HG03521 (cell line): ENCODE measurements around the gene QPCT.
"Not testable (repeated sequence)": the region's sequence is repeated elsewhere in the genome, so short reads cannot be mapped to it uniquely, and the experiment has no call there.

Experiments used
- ATAC-seq: cut with Tn5 transposase; IDR thresholded peaks from one replicate; pipeline ENCODE4 v1.9.1; 2021; ENCODE audit warnings: mild to moderate bottlenecking, moderate library complexity; ENCODE audit not compliant: unreplicated experiment

The QPCT gene

GRCh38 chr2:37389395-37389794, 45.0 kb downstream of the QPCT start:
- no peak for ATAC-seq

GRCh38 chr2:37389989-37390765, 45.7 kb downstream of the QPCT start:
- peak; percentile 93 for ATAC-seq

- no peak for ATAC-seq
Measured at GRCh38 chr2:37390777-37391176, 46.3 kb downstream of the QPCT start.

- no peak for ATAC-seq
Measured at GRCh38 chr2:37391711-37392110, 47.3 kb downstream of the QPCT start.

- ATAC-seq, result no peak
Measured at GRCh38 chr2:37392428-37392827, 48.0 kb downstream of the QPCT start.

GRCh38 chr2:37394263-37394662, 49.8 kb downstream of the QPCT start:
- ATAC-seq, result no peak

GRCh38 chr2:37394796-37395555, 50.5 kb downstream of the QPCT start:
- no peak for ATAC-seq

- no peak for ATAC-seq
Measured at GRCh38 chr2:37396890-37397565, 52.6 kb downstream of the QPCT start.

- ATAC-seq, result no peak
Measured at GRCh38 chr2:37398990-37399389, 54.6 kb downstream of the QPCT start.

- no peak for ATAC-seq
Measured at GRCh38 chr2:37400041-37400440, 55.6 kb downstream of the QPCT start.

GRCh38 chr2:37402636-37403035, 58.2 kb downstream of the QPCT start:
- no peak for ATAC-seq

- ATAC-seq, result no peak
Measured at GRCh38 chr2:37405781-37406180, 61.4 kb downstream of the QPCT start.

GRCh38 chr2:37412231-37412630, 67.8 kb downstream of the QPCT start:
- ATAC-seq, result no peak

GRCh38 chr2:37413911-37414469, 69.6 kb downstream of the QPCT start:
- not testable (repeated sequence) for ATAC-seq

- ATAC-seq, result no peak
Measured at GRCh38 chr2:37414470-37414949, 70.1 kb downstream of the QPCT start.

- no peak for ATAC-seq
Measured at GRCh38 chr2:37415128-37415820, 70.8 kb downstream of the QPCT start.

GRCh38 chr2:37417321-37417720, 72.9 kb downstream of the QPCT start:
- ATAC-seq, result no peak

- no peak for ATAC-seq
Measured at GRCh38 chr2:37418956-37419355, 74.5 kb downstream of the QPCT start.

GRCh38 chr2:37421686-37422085, 77.3 kb downstream of the QPCT start:
- ATAC-seq, result no peak

GRCh38 chr2:37422816-37423215, 78.4 kb downstream of the QPCT start:
- ATAC-seq, result no peak
